ENCODE measurements around the gene ZBTB7C. TPM values are rescaled to one million over a fixed set of nuclear protein-coding genes. Genes with fewer than 3 reads are reported as not detected.

ZBTB7C gene
- polyA plus RNA-seq, 12 donors, result 2.5 to 12.5 (median 4.2) TPM; not detected in 1

- DNase-seq, result no peak
Measured at GRCh38 chr18:48263914-48264902, 145.0 kb downstream of the ZBTB7C start.

- no peak for DNase-seq
Measured at GRCh38 chr18:48263192-48263853, 145.9 kb downstream of the ZBTB7C start.

- DNase-seq, result no peak
Measured at GRCh38 chr18:48260237-48260636, 148.9 kb downstream of the ZBTB7C start.

GRCh38 chr18:48256848-48257247 is 152.3 kb downstream of the ZBTB7C start:
- DNase-seq, result no peak

- no peak for DNase-seq
Measured at GRCh38 chr18:48254077-48254602, 155.0 kb downstream of the ZBTB7C start.

- DNase-seq, result no peak
Measured at GRCh38 chr18:48252525-48252924, 156.7 kb downstream of the ZBTB7C start.

- no peak for DNase-seq
Measured at GRCh38 chr18:48250918-48251317, 158.3 kb downstream of the ZBTB7C start.

- no peak for DNase-seq
Measured at GRCh38 chr18:48250362-48250907, 158.7 kb downstream of the ZBTB7C start.

- DNase-seq, result no peak
Measured at GRCh38 chr18:48249854-48250253, 159.3 kb downstream of the ZBTB7C start.

GRCh38 chr18:48244530-48244929 is 164.7 kb downstream of the ZBTB7C start:
- no peak for DNase-seq

- no peak for DNase-seq
Measured at GRCh38 chr18:48238636-48239035, 170.5 kb downstream of the ZBTB7C start.

- DNase-seq, result no peak
Measured at GRCh38 chr18:48238206-48238605, 171.0 kb downstream of the ZBTB7C start.

GRCh38 chr18:48236822-48237221 is 172.4 kb downstream of the ZBTB7C start:
- no peak for DNase-seq

- no peak for DNase-seq
Measured at GRCh38 chr18:48230467-48231113, 178.6 kb downstream of the ZBTB7C start.

- DNase-seq, result no peak
Measured at GRCh38 chr18:48229552-48229981, 179.6 kb downstream of the ZBTB7C start.

- no peak for DNase-seq
Measured at GRCh38 chr18:48228841-48229240, 180.3 kb downstream of the ZBTB7C start.

- no peak for DNase-seq
Measured at GRCh38 chr18:48228301-48228715, 180.9 kb downstream of the ZBTB7C start.

GRCh38 chr18:48227206-48227605 is 182.0 kb downstream of the ZBTB7C start:
- no peak for DNase-seq

- DNase-seq, result no peak
Measured at GRCh38 chr18:48226401-48226800, 182.8 kb downstream of the ZBTB7C start.

GRCh38 chr18:48222118-48222517 is 187.1 kb downstream of the ZBTB7C start:
- peak; percentile 31 for DNase-seq

GRCh38 chr18:48219810-48220499 is 189.2 kb downstream of the ZBTB7C start:
- no peak for DNase-seq

All from muscle of arm (tissue), 12 donors.